ENCODE results near the gene TNRC18.
"Not testable (repeated sequence)": the region's sequence is repeated elsewhere in the genome, so short reads cannot be mapped to it uniquely, and the experiment has no call there.

TNRC18 gene

GRCh38 chr7:5380350-5381070, 43.1 kb downstream of the TNRC18 start:
- DNase-seq (ENCODE audit: low read depth in 2 of 2), result no peak

- DNase-seq (ENCODE audit: low read depth in 2 of 2), result no peak
Observed at GRCh38 chr7:5379546-5379945, 44.1 kb downstream of the TNRC18 start.

GRCh38 chr7:5377816-5378215, 45.8 kb downstream of the TNRC18 start:
- DNase-seq (ENCODE audit: low read depth in 2 of 2), result no peak

- DNase-seq (ENCODE audit: low read depth in 2 of 2), result no peak
Observed at GRCh38 chr7:5377279-5377678, 46.4 kb downstream of the TNRC18 start.

GRCh38 chr7:5375925-5376324, 47.7 kb downstream of the TNRC18 start:
- DNase-seq (ENCODE audit: low read depth in 2 of 2), result no peak

- DNase-seq (ENCODE audit: low read depth in 2 of 2), result no peak
Observed at GRCh38 chr7:5374464-5374863, 49.2 kb downstream of the TNRC18 start.

- DNase-seq (ENCODE audit: low read depth in 2 of 2), result no peak
Observed at GRCh38 chr7:5373300-5373699, 50.3 kb downstream of the TNRC18 start.

GRCh38 chr7:5370454-5371353, 52.9 kb downstream of the TNRC18 start:
- DNase-seq (ENCODE audit: low read depth in 2 of 2), result no peak

GRCh38 chr7:5367661-5368060, 56.0 kb downstream of the TNRC18 start:
- no peak for DNase-seq (ENCODE audit: low read depth in 2 of 2)

- DNase-seq (ENCODE audit: low read depth in 2 of 2), result peak; percentile 28 to 34
Observed at GRCh38 chr7:5365976-5366625, 57.5 kb downstream of the TNRC18 start.

- DNase-seq (ENCODE audit: low read depth in 2 of 2), result no peak
Observed at GRCh38 chr7:5363729-5364128, 59.9 kb downstream of the TNRC18 start.

GRCh38 chr7:5362466-5362865, 61.2 kb downstream of the TNRC18 start:
- no peak for DNase-seq (ENCODE audit: low read depth in 2 of 2)

GRCh38 chr7:5361446-5362127, 62.0 kb downstream of the TNRC18 start:
- DNase-seq (ENCODE audit: low read depth in 2 of 2), result no peak

GRCh38 chr7:5360971-5361370, 62.7 kb downstream of the TNRC18 start:
- no peak for DNase-seq (ENCODE audit: low read depth in 2 of 2)

GRCh38 chr7:5360451-5360850, 63.2 kb downstream of the TNRC18 start:
- no peak for DNase-seq (ENCODE audit: low read depth in 2 of 2)

- not testable (repeated sequence) for DNase-seq (ENCODE audit: low read depth in 2 of 2)
Observed at GRCh38 chr7:5360021-5360420, 63.6 kb downstream of the TNRC18 start.

GRCh38 chr7:5359344-5359743, 64.3 kb downstream of the TNRC18 start:
- no peak for DNase-seq (ENCODE audit: low read depth in 2 of 2)

- no peak for DNase-seq (ENCODE audit: low read depth in 2 of 2)
Observed at GRCh38 chr7:5357951-5358350, 65.7 kb downstream of the TNRC18 start.

- DNase-seq (ENCODE audit: low read depth in 2 of 2), result no peak
Observed at GRCh38 chr7:5356751-5357119, 66.9 kb downstream of the TNRC18 start.

GRCh38 chr7:5354460-5355232, 69.0 kb downstream of the TNRC18 start:
- no peak for DNase-seq (ENCODE audit: low read depth in 2 of 2)

- no peak for DNase-seq (ENCODE audit: low read depth in 2 of 2)
Observed at GRCh38 chr7:5352440-5353010, 71.1 kb downstream of the TNRC18 start.
